HepG2 (cell line): ENCODE measurements around the gene LRRC3. TPM values are rescaled to one million over a fixed set of nuclear protein-coding genes. Genes with fewer than 3 reads are reported as not detected.

Experiments
- FOXC1 ChIP-seq: sonication (generic); formaldehyde crosslinking; IDR thresholded peaks from 2 replicates; pipeline ENCODE4 v1.8.0; 2022; ENCODE audit warnings: mild to moderate bottlenecking, missing genetic modification reagents, borderline replicate concordance
- HIVEP1 ChIP-seq: sonication (generic); formaldehyde crosslinking; IDR thresholded peaks from 2 replicates; pipeline ENCODE4 v1.4.0; 2020; ENCODE audit warnings: mild to moderate bottlenecking, missing genetic modification reagents
- MEF2D ChIP-seq: sonication (generic); formaldehyde crosslinking; IDR thresholded peaks from 2 replicates; pipeline ENCODE4 v1.5.1; 2020; ENCODE audit warnings: mild to moderate bottlenecking, missing genetic modification reagents
- MXI1 ChIP-seq: IDR thresholded peaks from 3 replicates; pipeline ENCODE4 v1.6.1; 2012; ENCODE audit warnings: low read depth, low read length, inconsistent platforms, borderline replicate concordance
- NR2F1 ChIP-seq, 2 experiments: fragments of 450-650 bp in 1 of 2; formaldehyde crosslinking in 1 of 2; IDR thresholded peaks; 2 replicates each; pipeline versions ENCODE4 v1.5.0 to v1.6.1; 2016 to 2020; ENCODE audit warnings: mild to moderate bottlenecking in 1 of 2, missing compliant biosample characterization in 1 of 2, missing genetic modification reagents in 1 of 2, moderate library complexity in 1 of 2
- PHB2 ChIP-seq: fragments of 450-650 bp; IDR thresholded peaks from 2 replicates; pipeline ENCODE4 v1.6.1; 2018; ENCODE audit not compliant: partially characterized antibody
- PITX1 ChIP-seq: sonication (generic); formaldehyde crosslinking; IDR thresholded peaks from 2 replicates; pipeline ENCODE4 v1.5.1; 2020; ENCODE audit warnings: mild to moderate bottlenecking, missing genetic modification reagents
- RAD21 ChIP-seq: fragments of 450-650 bp; formaldehyde crosslinking; IDR thresholded peaks from 2 replicates; pipeline ENCODE4 v1.5.0; 2020; ENCODE audit warnings: mild to moderate bottlenecking
- RXRB ChIP-seq: IDR thresholded peaks from 2 replicates; pipeline ENCODE4 v1.6.1; 2016; ENCODE audit warnings: borderline replicate concordance, missing genetic modification reagents, missing compliant biosample characterization
- SMARCE1 ChIP-seq: fragments of 450-650 bp; IDR thresholded peaks from 2 replicates; pipeline ENCODE4 v1.6.1; 2017; ENCODE audit warnings: borderline replicate concordance
- SP4 ChIP-seq: sonication (generic); formaldehyde crosslinking; IDR thresholded peaks from 2 replicates; pipeline ENCODE4 v1.8.1; 2023; ENCODE audit warnings: mild to moderate bottlenecking, missing genetic modification reagents
- TEAD3 ChIP-seq: optimal IDR thresholded peaks from 2 replicates; pipeline ENCODE3; 2016; ENCODE audit warnings: borderline replicate concordance
- THAP11 ChIP-seq: IDR thresholded peaks from 2 replicates; pipeline ENCODE4 v1.6.1; 2016; ENCODE audit warnings: missing biosample characterization, missing genetic modification reagents
- WIZ ChIP-seq: sonication (generic); formaldehyde crosslinking; IDR thresholded peaks from 2 replicates; pipeline ENCODE4 v1.5.1; 2020; ENCODE audit warnings: mild to moderate bottlenecking, missing genetic modification reagents
- XRCC5 ChIP-seq: fragments of 200-400 bp; formaldehyde crosslinking; optimal IDR thresholded peaks from 2 replicates; pipeline ENCODE3; 2017; ENCODE audit warnings: mild to moderate bottlenecking, low read length
- ZMAT3 ChIP-seq: sonication (generic); formaldehyde crosslinking; conservative IDR thresholded peaks from 2 replicates; pipeline ENCODE4 v1.7.0; 2021; ENCODE audit warnings: missing genetic modification reagents
- ZNF207 ChIP-seq: fragments of 450-650 bp; IDR thresholded peaks from 2 replicates; pipeline ENCODE4 v1.6.1; 2016; ENCODE audit warnings: antibody characterized with exemption, borderline replicate concordance
- ZNF34 ChIP-seq: sonication (generic); formaldehyde crosslinking; IDR thresholded peaks from 2 replicates; pipeline ENCODE4 v1.4.0; 2020; ENCODE audit warnings: mild to moderate bottlenecking, missing genetic modification reagents, borderline replicate concordance
- ZNF44 ChIP-seq: sonication (generic); formaldehyde crosslinking; IDR thresholded peaks from 2 replicates; pipeline ENCODE4 v1.5.1; 2020; ENCODE audit warnings: mild to moderate bottlenecking, missing genetic modification reagents
- ZNF530 ChIP-seq: sonication (generic); formaldehyde crosslinking; IDR thresholded peaks from 2 replicates; pipeline ENCODE4 v1.5.0; 2020; ENCODE audit warnings: low read depth, mild to moderate bottlenecking, missing genetic modification reagents
- ZNF572 ChIP-seq: sonication (generic); formaldehyde crosslinking; IDR thresholded peaks from 2 replicates; pipeline ENCODE4 v1.5.1; 2020; ENCODE audit warnings: mild to moderate bottlenecking, missing genetic modification reagents
- polyA plus RNA-seq, 8 experiments: library from polyadenylated mRNA; depleted of rRNA in 3 of 8; stranded (reverse) in 7 of 8; unstranded in 1 of 8; fragments of >200 nt; fragmentation: Illumina TruSeq in 4 of 8; extraction: Trizol in 4 of 8; gene quantifications; 2 replicates each; pipeline versions ENCODE4 v1.2.1 to v1.2.3, GENCODE V29; 2011 to 2016; ENCODE audit warnings: low read depth in 4 of 8, missing spikeins in 1 of 8, mixed read lengths in 1 of 8; ENCODE audit not compliant: insufficient read depth in 1 of 8
- total RNA-seq, 5 experiments: library from RNA; depleted of rRNA; stranded (reverse); fragments of >200 nt; fragmentation: Illumina TruSeq; extraction: Trizol; gene quantifications; 2 replicates each; pipeline ENCODE4 v1.2.3, GENCODE V29; 2016; ENCODE audit warnings: low read depth in 1 of 5
- TF ChIP-seq, protein P1 (sequence below): sonication (generic); formaldehyde crosslinking; IDR thresholded peaks from 2 replicates; pipeline ENCODE4 v1.4.0; 2020; ENCODE audit warnings: mild to moderate bottlenecking, low read depth, missing genetic modification reagents
- TF ChIP-seq, protein P2 (sequence below): sonication (generic); formaldehyde crosslinking; IDR thresholded peaks from 2 replicates; pipeline ENCODE4 v1.4.0; 2020; ENCODE audit warnings: missing genetic modification reagents
- TF ChIP-seq, protein P3 (sequence below): sonication (generic); formaldehyde crosslinking; IDR thresholded peaks from 2 replicates; pipeline ENCODE4 v1.4.0; 2020; ENCODE audit warnings: low read depth, mild to moderate bottlenecking, missing genetic modification reagents

LRRC3 gene
- total and polyA plus RNA-seq, 2 of the 13 experiments (the other 11 are each of a cell fraction or from before 2014, with no cell fraction given) = 4.8 to 16.5 TPM

DNA sequence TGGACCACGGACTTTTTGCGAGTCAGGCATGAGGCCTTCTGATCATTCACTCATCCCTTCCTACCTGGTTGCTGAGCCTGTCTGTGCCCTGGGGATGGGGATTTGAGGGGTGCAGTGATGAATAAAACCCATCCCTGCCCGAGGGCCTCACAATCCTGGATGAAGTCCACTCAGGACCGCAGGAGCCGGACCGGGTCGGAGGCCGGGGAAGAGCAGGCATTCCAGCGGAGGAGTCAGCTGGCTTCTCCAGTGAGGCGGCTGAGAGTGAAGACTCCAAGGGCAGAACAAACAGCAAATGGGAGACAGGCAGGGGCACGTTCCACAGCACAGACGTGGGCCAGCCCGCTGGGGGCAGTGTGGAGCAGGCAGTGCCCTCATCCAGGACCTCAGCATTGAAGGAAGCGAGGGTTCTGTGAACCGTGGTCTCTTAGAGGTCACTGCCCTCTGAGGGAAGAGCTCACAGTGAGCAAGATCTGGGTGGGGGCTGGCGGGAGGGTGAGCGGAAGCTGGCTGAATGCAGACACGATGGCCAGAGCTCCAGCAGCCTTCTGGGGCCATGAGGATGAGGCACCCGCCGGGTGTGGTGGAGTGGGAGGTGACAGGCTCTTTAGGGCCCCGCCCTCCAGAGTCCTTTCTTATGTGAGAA, 10.9 kb upstream of the LRRC3 start (continued):
- no peak for TF ChIP-seq ZNF207
- peak; percentile 76 for TF ChIP-seq RXRB (CRISPR knock-in tag)
- no peak for TF ChIP-seq PHB2
- TF ChIP-seq RAD21 (CRISPR knock-in tag) = peak; percentile 70
- TF ChIP-seq THAP11 (CRISPR knock-in tag) = peak; percentile 65
- TF ChIP-seq MEF2D = no peak
- TF ChIP-seq SMARCE1 = no peak
- no peak for TF ChIP-seq WIZ (CRISPR knock-in tag)
- TF ChIP-seq HIVEP1 (CRISPR knock-in tag) = no peak
- no peak for TF ChIP-seq ZNF530 (CRISPR knock-in tag)
- peak; percentile 56; the same call in 1 of the 2 replicates for TF ChIP-seq ZNF572 (CRISPR knock-in tag)
- peak; percentile 33; the same call in 1 of the 2 replicates for TF ChIP-seq FOXC1 (CRISPR knock-in tag)
- TF ChIP-seq NR2F1 (CRISPR knock-in tag; IDR thresholded peaks at IDR 0.05) = peak; percentile 59 to 78; a peak in 3 of 4 replicates
- peak; percentile 88 for TF ChIP-seq XRCC5
- TF ChIP-seq ZNF34 (CRISPR knock-in tag) = 0 out of 2 replicates have a peak, but pooled peaks have one; percentile 32
- peak; percentile 74; the same call in 1 of the 2 replicates for TF ChIP-seq ZMAT3
- TF ChIP-seq, protein P1, sequence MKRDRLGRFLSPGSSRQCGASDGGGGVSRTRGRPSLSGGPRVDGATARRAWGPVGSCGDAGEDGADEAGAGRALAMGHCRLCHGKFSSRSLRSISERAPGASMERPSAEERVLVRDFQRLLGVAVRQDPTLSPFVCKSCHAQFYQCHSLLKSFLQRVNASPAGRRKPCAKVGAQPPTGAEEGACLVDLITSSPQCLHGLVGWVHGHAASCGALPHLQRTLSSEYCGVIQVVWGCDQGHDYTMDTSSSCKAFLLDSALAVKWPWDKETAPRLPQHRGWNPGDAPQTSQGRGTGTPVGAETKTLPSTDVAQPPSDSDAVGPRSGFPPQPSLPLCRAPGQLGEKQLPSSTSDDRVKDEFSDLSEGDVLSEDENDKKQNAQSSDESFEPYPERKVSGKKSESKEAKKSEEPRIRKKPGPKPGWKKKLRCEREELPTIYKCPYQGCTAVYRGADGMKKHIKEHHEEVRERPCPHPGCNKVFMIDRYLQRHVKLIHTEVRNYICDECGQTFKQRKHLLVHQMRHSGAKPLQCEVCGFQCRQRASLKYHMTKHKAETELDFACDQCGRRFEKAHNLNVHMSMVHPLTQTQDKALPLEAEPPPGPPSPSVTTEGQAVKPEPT (CRISPR knock-in tag) = 0 out of 2 replicates have a peak, but pooled peaks have one; percentile 12
- peak; percentile 70 for TF ChIP-seq TEAD3
- TF ChIP-seq, protein P2, sequence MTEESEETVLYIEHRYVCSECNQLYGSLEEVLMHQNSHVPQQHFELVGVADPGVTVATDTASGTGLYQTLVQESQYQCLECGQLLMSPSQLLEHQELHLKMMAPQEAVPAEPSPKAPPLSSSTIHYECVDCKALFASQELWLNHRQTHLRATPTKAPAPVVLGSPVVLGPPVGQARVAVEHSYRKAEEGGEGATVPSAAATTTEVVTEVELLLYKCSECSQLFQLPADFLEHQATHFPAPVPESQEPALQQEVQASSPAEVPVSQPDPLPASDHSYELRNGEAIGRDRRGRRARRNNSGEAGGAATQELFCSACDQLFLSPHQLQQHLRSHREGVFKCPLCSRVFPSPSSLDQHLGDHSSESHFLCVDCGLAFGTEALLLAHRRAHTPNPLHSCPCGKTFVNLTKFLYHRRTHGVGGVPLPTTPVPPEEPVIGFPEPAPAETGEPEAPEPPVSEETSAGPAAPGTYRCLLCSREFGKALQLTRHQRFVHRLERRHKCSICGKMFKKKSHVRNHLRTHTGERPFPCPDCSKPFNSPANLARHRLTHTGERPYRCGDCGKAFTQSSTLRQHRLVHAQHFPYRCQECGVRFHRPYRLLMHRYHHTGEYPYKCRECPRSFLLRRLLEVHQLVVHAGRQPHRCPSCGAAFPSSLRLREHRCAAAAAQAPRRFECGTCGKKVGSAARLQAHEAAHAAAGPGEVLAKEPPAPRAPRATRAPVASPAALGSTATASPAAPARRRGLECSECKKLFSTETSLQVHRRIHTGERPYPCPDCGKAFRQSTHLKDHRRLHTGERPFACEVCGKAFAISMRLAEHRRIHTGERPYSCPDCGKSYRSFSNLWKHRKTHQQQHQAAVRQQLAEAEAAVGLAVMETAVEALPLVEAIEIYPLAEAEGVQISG (CRISPR knock-in tag) = peak; percentile 34; the same call in 1 of the 2 replicates
- TF ChIP-seq MXI1 = 0 out of 3 replicates have a peak, but pooled peaks have one; percentile 52
- peak; percentile 52; the same call in 1 of the 2 replicates for TF ChIP-seq PITX1 (CRISPR knock-in tag)
- TF ChIP-seq ZNF44 (CRISPR knock-in tag) = 0 out of 2 replicates have a peak, but pooled peaks have one; percentile 42
- TF ChIP-seq, protein P3, sequence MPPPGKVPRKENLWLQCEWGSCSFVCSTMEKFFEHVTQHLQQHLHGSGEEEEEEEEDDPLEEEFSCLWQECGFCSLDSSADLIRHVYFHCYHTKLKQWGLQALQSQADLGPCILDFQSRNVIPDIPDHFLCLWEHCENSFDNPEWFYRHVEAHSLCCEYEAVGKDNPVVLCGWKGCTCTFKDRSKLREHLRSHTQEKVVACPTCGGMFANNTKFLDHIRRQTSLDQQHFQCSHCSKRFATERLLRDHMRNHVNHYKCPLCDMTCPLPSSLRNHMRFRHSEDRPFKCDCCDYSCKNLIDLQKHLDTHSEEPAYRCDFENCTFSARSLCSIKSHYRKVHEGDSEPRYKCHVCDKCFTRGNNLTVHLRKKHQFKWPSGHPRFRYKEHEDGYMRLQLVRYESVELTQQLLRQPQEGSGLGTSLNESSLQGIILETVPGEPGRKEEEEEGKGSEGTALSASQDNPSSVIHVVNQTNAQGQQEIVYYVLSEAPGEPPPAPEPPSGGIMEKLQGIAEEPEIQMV (CRISPR knock-in tag) = peak; percentile 48; the same call in 1 of the 2 replicates
- TF ChIP-seq SP4 (CRISPR knock-in tag) = peak; percentile 39; the same call in 1 of the 2 replicates
